SK-N-MC (cell line): ENCODE data around the gene ACTG1.

Experiments
- EZH2 ChIP-seq: fragments of 200-600 bp; sonication (generic); IDR thresholded peaks from one replicate; pipeline ENCODE4 v1.6.1; 2017; ENCODE audit warnings: antibody characterized with exemption
- FOXP2 ChIP-seq: optimal IDR thresholded peaks from 2 replicates; pipeline ENCODE3; 2011; ENCODE audit warnings: mild to moderate bottlenecking, moderate library complexity; ENCODE audit not compliant: insufficient read depth; ENCODE audit errors: extremely low read length, control extremely low read depth
- POLR2AphosphoS5 ChIP-seq: IDR thresholded peaks from 2 replicates; pipeline ENCODE4 v1.6.1; 2012; ENCODE audit warnings: mild to moderate bottlenecking, low read depth, low read length, borderline replicate concordance

- no peak for TF ChIP-seq EZH2
- no peak for TF ChIP-seq POLR2AphosphoS5
- TF ChIP-seq FOXP2, result no peak
These were observed 24.8 kb upstream of the ACTG1 start for GRCh38 chr17:81537343-81537855.
